NCI-H1694 (cell line): ENCODE results near the gene CAMKMT.

Experiments used
- DNase-seq: peaks from one replicate; lab custom pipeline; 2025; lab: John Stamatoyannopoulos, UW

CAMKMT gene

DNA sequence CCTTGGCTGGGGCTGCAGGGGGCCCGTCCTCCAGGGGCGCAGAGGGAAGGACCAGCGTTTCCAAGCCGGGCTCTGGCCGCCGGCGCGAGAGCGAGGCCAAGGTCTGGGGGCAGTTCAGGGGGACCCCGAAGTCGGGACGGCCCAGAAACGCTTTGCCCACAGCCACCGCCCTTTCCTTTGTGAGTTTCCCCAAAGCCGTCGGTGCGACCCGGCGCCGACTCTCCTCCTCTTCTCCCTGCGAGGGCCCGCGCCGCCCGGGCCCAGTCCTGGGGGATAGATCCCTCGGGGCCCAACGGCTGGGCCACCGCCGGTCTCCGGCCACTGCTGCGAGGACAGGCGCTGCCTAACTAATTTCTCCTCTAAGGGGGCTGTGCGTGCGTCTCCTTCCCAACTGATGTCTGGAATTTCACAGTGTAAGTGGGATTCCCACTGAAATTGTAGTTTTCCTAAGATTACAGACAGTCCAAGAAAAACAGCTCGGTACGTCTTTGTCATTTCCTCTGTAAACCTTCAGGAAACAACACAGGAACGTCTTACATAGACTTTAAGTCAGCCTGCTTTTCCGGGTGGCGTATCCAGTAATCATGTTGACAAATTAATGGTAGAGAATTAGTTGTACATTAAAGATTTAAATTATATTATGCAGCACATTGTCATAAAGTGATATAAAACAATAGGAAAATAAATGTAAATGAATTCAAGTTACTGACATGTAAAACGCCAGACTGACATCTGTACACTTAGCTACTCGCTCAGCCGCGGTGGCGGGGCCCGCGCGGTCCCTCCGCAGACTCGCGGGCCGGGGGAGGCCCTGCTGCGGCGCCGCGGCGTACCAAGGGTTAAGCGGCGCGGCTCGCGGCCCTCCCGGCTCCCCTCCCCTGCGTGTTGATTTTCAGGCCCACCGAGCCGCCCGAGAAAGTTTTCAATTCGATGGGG, 440.4 kb downstream of the CAMKMT start:
- no peak for DNase-seq

DNA sequence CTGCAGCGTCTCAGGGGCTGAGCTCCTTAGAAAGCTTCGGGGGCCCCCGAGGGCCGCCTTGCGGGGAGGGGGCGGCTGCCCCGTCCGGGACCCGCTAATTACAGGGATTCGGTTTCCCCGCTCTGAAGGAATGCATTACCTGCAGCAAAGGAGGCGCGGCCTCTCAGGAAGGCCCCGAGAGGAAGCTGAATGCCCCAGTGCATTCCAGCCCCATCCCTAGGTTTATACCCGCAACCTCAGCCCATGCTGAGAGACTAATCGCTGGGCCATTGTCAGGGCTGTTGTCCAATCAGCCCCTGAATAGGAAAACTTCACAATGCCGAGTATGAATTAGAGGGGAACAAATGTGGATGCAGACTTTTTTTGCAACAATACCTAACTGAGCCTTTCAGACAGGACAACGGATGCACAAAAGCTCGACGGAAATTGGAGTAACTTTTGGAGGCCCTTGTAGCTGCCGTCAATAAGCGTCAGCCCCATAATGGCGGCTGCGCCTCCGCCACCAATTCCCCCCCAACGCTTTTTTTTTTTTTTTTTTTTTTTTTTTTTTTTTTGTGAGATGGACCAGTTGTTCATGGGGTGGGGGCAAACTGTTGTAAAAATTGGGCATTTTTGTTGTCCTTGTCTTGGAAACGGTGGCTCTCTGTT, 441.2 kb downstream of the CAMKMT start:
- DNase-seq, result no peak

DNA sequence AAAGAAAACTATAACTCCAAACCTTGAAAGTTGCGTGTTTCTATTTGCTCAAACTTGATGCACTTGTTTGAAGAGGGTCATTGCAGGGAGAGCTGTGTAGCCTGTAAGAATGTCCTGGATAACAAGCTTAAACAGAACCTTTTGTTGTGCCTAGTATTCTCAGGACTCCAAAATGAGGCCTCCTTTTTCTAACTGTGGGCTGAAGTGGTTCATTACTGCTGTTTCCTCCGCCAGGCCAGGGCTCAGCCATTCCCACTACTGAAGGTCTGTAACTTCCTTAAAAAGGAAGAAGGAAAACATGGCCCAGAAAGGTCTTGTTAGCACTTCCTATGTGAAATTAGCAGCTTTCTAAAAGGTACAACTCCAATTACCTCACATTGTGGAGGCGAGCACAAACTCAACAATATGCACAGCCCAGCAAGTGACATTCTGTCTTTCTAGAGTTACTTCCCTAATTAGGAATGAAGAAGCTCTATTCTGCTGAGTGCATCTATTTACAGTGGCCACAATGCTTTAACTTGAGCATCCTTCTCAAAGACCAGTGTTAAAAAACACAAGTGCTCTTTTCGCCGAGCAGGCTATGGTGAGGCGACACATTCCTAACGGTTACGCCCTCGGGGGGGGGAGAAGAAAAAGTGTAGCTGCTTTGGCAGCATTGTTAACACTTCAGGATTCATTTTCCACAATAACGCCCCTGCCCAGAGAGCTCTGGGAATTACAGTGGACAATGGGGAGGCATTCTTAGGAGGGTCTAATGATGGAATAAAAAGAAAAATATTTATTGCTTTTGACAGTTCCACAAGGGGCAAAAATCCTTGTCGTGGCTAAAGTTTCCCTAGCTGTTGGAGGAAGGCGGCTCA, 442.9 kb downstream of the CAMKMT start:
- DNase-seq, result no peak

DNA sequence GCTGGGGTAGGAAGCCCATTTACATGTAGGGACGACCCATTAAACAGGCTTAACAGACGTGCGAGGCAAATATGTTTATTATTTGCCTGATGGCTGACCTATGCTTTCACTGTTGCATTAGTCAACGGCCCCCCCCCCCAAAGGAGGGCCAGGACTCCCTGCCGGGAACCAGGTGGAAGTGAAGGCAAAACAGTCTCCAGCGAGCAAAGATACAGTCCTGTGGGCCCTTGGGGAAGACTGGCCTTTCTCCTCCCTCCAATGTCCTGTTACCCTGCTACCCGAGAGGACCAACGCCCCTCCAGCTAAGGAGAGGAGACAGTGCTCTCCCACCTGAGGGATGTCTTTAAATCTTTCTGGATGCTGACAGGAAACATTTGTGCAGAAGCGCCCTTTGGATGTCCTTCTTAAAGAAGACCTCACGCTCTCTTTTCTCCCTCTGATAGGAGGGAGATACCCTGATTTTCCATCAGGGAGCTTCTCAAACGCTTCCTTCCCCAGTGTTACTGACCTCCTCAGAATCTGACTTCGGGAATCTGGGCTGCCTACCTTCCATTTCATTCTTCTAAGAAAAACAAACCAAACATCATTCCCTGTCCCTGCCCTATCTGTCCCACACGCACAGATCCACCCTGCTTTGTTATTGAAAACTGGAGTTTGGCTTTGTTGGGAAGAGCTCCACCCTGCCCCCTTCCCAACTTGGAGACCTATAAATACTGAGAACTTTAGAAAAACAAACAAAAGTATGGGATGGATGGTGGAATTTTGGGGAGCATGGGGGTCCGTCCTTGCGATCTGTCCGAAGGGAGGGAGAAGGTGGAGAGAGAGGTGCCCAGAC, 443.9 kb downstream of the CAMKMT start:
- DNase-seq, result no peak

DNA sequence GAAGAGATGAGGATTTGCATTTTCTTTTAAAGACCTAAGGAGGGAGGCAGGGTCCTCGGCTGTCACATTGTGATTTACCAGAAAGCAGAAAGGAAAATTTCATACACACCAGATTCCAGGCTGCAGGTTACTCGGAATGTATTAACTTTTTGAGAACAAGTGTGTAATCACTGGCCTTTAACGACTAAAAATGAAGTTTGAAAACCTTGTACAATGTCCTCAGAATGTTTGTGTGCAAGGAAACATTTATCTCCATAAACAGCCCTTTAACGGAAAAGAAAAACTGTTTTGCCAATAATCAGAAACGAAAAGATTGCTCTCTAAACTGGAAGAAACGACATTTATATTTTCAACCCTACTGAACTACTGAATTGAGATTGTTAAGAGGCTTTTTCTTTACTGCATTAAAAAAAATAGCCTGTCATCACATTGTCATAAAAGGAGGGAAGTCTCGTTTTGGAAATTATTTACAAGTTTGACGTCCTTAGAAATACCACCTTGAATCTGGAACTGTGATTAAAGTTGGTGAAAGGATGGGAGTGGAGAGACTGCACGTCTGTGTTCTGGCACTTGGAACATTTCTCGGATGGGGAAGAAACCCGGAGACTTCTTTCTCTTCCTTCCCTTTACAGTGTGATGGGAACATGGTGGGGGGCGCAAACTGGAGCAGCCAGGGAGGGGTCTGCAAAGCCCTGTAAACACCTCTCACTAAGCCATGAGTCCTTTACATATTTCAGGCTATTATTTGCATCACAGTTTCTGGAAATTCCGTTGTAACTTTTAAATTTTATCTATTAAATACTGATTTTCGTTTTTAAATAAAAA, 445.7 kb downstream of the CAMKMT start:
- no peak for DNase-seq

DNA sequence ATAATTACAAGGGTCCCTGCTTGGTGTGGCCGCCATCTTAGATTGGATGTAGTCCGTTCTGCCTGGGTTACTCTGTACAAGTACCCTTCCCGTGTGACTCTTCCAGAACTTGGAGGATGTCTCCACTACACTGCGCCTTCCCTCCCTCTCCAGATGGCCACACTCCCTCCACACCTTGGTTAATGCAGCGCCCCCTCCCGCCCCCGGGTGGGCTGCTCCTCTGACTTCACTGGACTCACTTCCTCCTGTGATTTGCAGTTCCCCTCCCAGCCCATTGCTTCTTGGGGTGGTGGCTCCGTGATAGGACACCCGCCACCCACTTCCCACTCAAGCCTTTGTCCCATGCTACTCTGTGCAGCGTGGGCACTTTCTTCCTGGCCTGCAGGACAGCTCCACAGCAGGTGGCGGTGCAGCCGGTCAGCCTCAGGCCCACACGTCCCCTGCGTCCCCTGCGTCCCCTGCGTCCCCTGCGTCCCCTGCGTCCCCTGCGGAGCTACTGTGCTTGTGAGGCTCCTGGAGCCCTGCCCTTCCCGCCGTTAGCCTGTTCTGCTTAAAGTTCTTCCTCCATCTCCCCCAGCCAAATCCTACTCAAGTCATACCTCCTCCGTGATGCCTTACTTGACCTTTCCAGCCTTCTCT, 449.3 kb downstream of the CAMKMT start:
- DNase-seq, result no peak

DNA sequence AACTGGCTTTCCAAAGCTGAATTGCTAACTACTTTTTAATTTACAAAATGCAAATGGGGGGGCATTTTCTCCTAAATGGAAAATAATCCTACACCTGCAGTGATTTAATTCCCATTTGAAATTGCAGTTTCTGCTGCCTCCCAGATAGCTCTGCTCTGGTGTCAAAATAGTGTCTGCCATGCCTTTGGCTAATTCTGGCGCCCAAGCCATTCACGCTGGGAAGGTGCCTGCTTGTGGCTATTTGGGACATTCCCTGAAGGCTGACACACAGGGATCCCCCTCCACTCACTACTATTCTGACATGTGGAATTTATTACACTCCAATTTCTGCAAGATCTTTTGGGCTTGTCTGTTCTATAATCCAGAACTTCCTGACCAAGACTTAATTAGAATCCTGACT, 451.4 kb downstream of the CAMKMT start:
- DNase-seq, result no peak

DNA sequence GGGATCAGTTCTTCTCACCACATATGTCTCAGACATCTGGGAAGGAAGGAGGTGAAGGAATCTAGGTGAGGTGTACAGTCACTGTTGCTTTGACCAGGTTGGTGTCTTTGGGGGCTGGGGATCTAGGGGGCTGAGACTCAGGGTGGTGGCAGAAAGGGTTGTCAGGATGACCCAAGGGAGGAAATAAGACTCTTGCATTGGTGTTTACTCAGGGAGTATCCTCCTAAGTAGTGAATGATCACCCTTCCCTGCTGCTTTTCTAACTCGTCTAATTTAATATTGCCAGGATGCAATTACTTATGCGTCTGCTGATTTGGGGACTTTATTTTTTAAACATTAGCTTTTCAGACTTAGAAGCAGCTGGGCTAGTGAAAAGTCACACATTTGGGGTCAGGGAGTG, 451.9 kb downstream of the CAMKMT start:
- DNase-seq, result no peak

DNA sequence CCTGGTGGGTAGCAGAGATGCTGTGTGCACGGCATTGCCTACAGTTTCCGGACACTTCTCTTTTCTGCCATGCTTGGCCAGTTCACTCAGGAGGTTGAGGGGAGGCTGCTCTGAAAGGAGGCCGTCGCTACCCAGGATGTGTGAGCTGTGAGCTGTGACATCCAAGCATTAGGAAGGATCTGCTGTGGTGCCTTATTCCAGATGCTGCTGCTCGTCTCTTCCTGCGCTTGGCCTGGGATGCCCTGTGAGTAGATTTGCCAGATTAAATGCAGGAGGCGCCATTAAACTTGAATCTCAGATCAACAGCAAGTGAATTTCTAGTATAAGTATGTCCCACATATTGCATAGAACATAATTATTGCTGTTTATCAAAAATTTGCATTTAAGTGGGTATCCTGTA, 455.5 kb downstream of the CAMKMT start:
- DNase-seq, result no peak

DNA sequence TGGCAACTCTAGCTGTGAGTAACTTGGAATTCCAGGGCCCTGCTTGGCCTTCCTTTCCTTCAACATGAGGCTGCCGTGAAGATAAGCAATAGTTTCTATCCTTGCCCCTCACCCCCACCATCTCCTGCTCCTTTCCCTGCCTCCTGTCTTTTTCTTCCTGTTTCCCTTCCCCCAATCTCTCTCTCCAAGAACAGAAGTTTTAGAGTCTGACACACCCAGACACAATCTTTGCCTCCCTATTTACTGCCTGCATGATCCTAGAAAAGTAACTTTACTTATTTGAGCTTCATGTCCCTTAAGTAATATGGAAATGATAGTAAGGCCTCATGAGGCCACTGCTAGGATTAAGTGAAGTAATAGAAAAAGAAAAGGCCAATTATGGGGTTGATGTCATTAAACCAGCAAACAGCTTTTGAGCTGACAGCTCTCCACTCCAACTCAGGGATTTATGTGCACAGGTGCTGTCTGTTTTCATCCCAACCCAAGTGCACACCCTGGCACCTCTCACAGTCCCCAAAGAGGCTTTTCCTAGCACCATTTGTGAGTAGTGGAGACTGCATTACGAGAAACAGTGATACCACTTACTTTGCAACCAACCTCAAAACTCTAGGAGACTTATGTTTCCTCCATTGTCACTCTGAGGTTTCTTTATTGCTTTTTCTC, 456.1 kb downstream of the CAMKMT start:
- no peak for DNase-seq

DNA sequence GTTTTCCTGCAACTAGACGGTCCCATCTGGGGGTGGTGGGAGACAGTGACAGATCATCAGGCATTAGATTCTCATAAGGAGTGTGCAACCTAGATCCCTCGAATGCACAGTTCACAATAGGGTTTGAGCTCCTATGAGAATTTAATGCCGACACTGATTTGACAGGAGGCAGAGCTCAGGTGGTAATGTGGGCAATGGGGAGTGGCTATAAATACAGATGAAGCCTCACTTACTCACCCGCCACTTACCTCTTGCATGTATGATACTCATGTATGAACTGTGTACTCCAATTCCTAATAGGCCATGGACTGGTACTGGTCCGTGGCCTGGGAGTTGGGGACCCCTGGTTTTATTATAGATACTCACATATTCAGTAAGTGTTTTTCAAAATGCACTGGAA, 457.3 kb downstream of the CAMKMT start:
- DNase-seq, result no peak

DNA sequence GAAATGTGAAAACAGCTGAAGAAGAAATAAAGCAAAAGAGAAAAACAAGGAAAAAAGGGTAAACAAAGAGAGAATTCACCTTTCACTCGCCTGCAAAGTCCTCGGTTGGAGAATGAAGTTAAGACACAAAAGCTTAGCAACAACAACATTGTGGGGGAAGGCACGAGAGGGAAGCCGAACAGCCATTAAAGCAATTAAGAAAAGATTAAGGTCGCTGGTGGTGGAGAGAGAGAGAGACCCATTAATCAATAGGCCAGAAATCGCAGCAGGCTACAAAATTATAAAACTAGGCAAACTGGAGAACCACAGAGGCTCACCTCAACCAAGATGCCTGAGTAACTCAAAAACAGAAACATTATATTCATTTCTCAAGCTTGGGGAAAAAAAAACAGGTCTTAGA, 459.8 kb downstream of the CAMKMT start:
- no peak for DNase-seq

DNA sequence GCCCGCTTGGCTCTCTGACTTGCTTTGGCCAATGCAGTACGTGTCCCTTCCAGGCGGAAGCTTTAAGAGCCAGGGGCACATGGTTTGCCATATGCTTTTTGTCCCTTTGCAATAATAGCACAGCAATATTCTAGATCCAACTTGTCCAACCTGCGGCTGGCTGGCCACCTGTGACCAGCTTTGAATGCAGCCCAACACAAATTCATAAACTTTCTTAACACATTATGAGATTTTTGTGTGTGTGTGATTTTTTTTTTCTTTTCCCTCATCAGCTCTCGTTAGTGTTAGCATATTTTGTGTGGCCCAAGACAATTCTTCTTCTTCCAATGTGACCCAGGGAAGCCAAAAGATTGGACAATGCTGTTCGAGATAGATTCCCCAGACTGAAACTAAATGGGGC, 460.4 kb downstream of the CAMKMT start:
- no peak for DNase-seq
